GM18499 (cell line): ENCODE measurements around the gene RAPH1.
"Not testable (repeated sequence)": the region's sequence is repeated elsewhere in the genome, so short reads cannot be mapped to it uniquely, and the experiment has no call there.

Source experiments
- ATAC-seq: cut with Tn5 transposase; IDR thresholded peaks from one replicate; pipeline ENCODE4 v1.9.1; 2021; ENCODE audit warnings: moderate number of reproducible peaks; ENCODE audit not compliant: insufficient read depth, unreplicated experiment

Gene RAPH1

DNA sequence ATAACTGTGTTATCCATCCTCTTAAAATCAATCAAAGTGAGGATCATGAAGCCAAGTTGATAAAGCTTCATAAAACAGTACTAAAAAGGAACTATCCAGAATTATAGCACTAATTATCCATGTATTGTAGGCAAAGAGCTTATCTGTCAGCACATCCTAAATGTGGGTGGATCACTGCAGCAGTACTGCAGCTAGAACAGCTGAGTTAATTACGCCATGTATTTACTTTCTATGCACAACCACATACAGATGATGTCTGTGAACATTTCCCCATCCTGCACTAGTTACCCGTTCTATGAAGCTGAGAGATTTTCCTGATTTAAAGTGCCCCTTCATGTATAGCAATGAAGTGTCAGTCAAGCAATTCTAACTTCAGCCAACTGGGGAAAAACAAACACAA, 96.6 kb downstream of the RAPH1 start:
- no peak for ATAC-seq

- ATAC-seq: no peak
These were observed 97.6 kb downstream of the RAPH1 start for GRCh38 chr2:203437511-203437910.

DNA sequence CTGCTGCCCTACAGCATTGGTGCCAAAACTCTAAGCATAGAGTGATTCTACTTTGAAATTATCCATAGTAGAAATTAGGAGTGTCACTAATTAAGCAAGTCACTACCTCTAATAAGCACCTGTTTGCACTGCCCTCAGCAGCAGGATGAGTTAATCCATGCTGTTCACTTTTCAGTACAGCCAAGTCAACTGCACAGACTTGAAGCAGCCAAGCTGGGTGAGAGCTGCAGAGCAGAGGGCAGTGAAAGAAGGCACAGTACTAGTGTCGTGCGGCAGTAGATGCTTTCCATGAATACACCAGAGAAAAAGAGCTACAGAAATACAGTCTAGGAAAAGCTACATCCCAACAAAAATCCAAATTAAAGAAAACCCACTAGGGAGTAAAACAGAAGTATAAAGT, 98.6 kb downstream of the RAPH1 start:
- no peak for ATAC-seq

DNA sequence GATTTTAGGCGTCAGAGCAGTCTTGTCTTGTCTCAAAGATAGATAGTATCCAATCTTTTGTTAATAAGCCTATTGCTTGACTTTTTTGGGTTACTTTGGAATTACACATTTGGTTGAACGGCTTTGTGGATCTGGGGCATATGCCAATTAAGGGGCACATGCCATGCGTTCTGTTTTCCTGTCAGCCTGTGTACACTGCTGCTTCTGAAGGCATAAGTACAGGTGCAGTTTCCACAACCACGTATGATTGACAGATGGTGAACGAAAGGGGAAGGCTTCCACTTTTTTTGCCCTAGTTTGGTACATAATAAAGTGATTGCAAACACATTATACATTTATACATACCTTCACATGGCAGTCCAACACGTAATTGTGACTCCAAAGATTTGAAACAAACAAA, 102.3 kb downstream of the RAPH1 start:
- no peak for ATAC-seq

DNA sequence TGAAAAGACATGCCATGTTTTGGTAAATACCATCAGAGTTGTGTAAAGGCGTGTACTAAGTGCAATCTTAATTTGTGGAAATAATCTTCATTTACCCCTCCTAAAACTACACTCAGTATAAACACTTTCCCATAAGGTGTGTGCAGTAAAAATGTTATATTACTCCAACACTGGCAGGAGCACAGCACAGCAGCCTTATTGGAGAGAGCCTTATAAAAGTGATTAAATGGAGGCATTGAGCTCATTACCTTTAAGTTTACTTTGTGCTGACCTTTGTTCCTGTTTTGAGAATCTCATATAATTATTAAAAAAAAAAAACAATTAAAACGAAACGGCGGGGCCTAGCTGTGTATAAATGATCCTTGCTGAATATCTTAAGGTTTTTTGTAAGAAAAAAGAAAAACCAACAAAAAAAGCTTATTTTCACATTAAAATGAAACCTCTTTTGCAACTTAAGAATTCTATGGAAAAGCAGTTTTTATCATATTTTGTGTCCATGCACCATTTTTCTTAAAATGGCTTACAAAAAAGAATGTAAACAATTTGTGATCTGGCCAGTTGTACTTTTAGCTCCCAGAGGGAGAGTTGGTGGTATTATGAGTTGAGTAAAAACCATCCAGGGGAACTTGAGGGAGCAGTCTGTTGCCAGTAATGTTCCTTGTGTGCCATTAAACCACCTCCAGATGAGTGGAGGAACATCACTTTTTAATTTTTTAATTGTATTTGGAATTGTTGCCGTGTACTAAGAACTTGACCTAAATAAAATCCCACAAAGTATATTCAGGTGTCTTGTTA, 103.5 kb downstream of the RAPH1 start:
- no peak for ATAC-seq

- ATAC-seq: not testable (repeated sequence)
These were observed 105.5 kb downstream of the RAPH1 start for GRCh38 chr2:203429643-203430042.

DNA sequence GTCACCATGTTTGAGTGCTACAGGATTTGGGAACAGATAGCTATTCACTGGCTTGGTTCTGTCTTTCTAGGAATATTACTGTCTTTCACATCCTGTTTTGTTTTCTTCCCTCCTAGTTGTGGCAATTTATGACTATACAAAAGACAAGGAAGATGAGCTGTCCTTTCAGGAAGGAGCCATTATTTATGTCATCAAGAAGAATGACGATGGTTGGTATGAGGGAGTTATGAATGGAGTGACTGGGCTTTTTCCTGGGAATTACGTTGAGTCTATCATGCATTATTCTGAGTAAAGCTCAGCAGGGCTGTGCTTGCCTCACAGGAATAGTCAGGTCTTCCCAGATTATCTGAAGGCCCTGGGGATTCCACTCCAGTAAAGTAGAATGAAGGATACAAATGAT, 108.0 kb downstream of the RAPH1 start:
- no peak for ATAC-seq

- ATAC-seq: no peak
These were observed 116.8 kb downstream of the RAPH1 start for GRCh38 chr2:203418271-203418670.

GRCh38 chr2:203413796-203414195, 121.3 kb downstream of the RAPH1 start:
- no peak for ATAC-seq

- no peak for ATAC-seq
These were observed 122.4 kb downstream of the RAPH1 start for GRCh38 chr2:203412546-203413331.

DNA sequence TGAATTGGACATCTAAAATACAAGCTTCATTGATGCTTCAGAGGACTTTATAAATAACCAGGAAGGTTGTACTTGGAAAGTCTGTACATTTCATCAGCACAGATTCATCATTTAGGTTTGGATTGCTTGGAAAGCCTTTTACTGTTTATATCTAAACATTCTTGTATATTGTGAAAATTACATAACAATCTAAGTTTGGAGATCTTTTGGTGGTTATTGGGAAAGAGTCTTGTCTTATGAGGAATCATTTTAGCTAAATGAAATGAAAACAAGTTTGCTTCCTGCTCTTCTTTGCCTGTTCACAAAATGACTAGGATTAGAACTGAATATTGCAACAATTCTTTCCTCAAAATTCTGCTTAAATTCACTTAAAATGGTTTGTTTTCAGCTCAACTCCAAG, 127.6 kb downstream of the RAPH1 start:
- no peak for ATAC-seq

DNA sequence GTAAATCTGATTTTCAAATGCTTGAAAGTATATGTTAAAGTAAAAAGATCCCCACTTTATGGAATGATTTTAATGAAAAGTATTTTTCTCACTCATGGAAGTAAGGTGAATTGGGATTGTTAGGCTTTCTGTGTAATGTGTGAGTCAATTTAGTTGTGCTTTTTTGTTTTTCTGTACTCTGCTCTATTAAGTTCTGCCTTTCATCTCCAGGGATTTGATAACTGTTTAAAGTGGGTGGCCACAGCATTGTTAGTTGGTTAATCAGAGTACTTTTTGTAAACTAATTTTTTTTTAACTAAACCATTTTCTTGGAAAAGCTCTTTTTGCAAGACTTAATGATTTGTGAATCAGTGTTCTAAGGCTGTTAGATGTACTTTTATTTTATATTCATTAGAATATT, 130.1 kb downstream of the RAPH1 start:
- ATAC-seq: no peak

GRCh38 chr2:203400805-203401585, 134.1 kb downstream of the RAPH1 start:
- no peak for ATAC-seq

DNA sequence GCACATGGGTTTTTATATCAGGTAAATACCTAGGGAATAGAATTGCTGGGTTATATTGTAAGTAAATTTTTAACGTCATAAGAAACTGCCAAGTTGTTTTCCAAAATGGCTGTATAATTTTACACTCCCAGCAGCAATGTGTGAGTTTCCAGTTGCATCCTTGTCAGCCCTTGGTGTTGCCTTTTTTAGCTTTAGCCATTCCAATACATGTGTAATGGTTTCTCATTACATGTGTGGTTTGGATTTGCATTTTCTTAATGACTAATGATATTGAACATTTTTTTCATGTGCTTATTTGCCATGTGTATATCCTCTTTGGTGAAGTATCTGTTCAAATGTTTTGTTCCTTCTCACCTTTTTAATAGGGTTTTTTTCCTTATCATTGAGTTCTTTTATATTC, 136.1 kb downstream of the RAPH1 start:
- ATAC-seq: no peak

DNA sequence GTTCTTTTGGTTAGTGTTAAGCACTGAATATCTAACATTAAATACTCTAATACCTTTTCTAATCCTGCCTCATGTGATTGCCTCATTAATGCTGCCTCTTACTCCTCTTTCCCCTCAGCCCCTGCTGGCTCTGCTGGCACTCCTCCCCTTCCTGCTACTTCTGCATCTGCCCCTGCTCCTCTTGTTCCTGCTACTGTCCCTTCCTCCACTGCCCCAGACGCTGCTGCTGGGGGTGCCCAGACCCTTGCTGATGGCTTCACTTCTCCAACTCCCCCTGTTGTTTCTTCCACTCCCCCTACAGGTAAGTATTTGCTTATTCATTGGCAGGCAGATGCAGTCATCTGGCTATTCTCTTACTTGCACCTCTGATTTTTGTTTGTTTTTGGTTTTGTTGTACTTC, 138.4 kb downstream of the RAPH1 start:
- ATAC-seq: no peak

GRCh38 chr2:203395858-203396257, 139.2 kb downstream of the RAPH1 start:
- ATAC-seq: no peak

DNA sequence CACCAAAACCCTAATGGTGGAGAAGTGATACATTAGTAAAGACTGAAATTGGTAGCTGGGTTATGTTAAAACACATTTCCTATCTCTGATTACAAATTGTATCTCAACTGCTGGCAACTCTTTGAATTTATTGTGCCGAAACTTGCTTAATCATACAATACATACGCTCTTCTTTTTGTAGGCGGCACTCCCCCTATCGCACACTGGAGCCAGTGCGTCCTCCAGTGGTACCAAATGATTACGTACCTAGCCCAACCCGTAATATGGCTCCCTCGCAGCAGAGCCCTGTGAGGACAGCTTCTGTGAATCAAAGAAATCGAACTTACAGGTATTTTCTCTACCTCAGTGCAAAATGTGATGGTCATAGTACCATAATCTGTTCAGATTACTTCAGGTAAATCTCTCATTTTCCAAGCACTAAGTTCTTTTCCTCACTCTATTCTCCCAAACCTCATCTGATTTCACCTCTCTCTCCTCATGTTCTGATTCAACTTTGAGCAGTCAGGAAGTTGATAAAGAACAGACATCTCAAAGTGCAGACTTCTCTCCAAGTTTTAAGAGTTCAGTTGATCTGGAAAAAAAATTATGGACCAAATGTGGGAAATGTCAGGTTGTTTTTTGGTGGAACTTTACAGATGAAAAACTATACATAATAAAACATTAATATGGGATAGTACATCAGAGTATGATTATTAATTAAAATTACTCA, 140.4 kb downstream of the RAPH1 start:
- ATAC-seq: no peak

GRCh38 chr2:203388153-203388552, 146.9 kb downstream of the RAPH1 start:
- ATAC-seq: not testable (repeated sequence)

- ATAC-seq: no peak
These were observed 152.1 kb downstream of the RAPH1 start for GRCh38 chr2:203383038-203383437.

GRCh38 chr2:203379156-203379555, 155.9 kb downstream of the RAPH1 start:
- ATAC-seq: no peak
